Panc1 (cell line): Measurements from ENCODE around the gene CD300LF.

Experiments used
- CTCF ChIP-seq: fragments of 450-650 bp; IDR thresholded peaks from 2 replicates; pipeline ENCODE4 v1.5.1; 2017; ENCODE audit warnings: mild to moderate bottlenecking
- POLR2AphosphoS5 ChIP-seq: IDR thresholded peaks from 2 replicates; pipeline ENCODE4 v1.6.1; 2012; ENCODE audit warnings: mild to moderate bottlenecking, low read depth, low read length, moderate library complexity
- TCF7L2 ChIP-seq: IDR thresholded peaks from 2 replicates; pipeline ENCODE4 v1.6.1; 2011; ENCODE audit warnings: mild to moderate bottlenecking, low read depth, low read length, inconsistent platforms

DNA sequence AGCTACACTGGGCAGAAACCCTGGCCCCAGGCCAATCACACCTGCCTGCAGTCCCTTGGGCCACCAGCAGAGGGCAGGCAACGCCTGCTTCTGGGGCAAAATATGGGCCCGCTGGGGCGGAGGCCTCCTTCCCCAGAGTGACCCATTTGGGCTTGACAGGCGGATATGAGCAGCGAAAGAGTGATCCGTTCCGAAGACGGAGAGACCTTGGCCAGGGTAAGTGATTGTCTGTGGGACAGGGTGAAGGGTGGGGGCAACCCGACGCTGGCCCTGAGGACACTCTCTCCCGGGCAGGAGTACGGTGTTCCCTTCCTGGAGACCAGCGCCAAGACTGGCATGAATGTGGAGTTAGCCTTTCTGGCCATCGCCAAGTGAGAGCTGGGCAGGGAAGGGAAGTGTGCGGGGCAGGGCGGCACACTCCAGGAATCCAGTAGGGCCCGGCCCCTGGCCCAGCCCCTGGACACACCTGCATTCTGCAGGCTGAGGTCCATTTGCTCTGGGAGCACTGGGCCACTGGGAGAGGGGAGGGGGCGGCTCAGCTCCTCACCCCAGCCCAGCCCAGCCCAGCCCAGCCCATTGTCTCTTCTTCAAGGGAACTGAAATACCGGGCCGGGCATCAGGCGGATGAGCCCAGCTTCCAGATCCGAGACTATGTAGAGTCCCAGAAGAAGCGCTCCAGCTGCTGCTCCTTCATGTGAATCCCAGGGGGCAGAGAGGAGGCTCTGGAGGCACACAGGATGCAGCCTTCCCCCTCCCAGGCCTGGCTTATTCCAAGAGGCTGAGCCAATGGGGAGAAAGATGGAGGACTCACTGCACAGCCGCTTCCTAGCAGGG, 32.2 kb upstream of the CD300LF start:
- TF ChIP-seq CTCF = peak; percentile 99
- TF ChIP-seq POLR2AphosphoS5 = 0 out of 2 replicates have a peak, but pooled peaks have one; percentile 58
- TF ChIP-seq TCF7L2 = no peak
